ENCODE data around the gene STK17A. TPM values are rescaled to one million over a fixed set of nuclear protein-coding genes. Genes with fewer than 3 reads are reported as not detected.
A peak's percentile ranks its signal among the peaks of the same experiment; 100 is the strongest.

STK17A gene
- total RNA-seq, 5 donors from 2014 or later (not counting 1 experiment from before 2014, with no cell fraction given): 101 to 120 (median 117) TPM

GRCh38 chr7:43612128-43612527 lies 29.2 kb downstream of the STK17A start:
- Mint-ChIP-seq H3K36me3 (peaks cover 54% of the 10 kb centered on the region), H3K4me1 (peaks cover 44 to 79% (median 58%) of the 10 kb centered on the region in 3 donors), H3K4me3 (peak overlapping the region in 1 of 3 donors; percentile 22), H3K27ac (peak overlapping the region; percentile 81 to 87), H3K9me3 (no peaks in the 10 kb centered on the region), H3K27me3 (no peaks in the 10 kb centered on the region)
- Histone ChIP-seq H3K36me3 (ENCODE audit: control insufficient read depth in 2 of 2, extremely low read depth in 1 of 2, insufficient read depth in 1 of 2, low read length in 1 of 2) (peaks cover 3 to 80% of the 10 kb centered on the region in 2 donors), H3K27ac (ENCODE audit: low read length) (peak overlapping the region; percentile 48), H3K4me3 (ENCODE audit: control insufficient read depth in 1 of 2, extremely low read depth in 1 of 2, low read length in 1 of 2) (no peak overlapping the region), H3K9me3 (no peaks in the 10 kb centered on the region), H3K4me1 (ENCODE audit: control insufficient read depth in 1 of 2, extremely low read depth in 1 of 2, insufficient read depth in 2 of 2, low read length in 2 of 2) (peaks cover 26 to 65% of the 10 kb centered on the region in 2 experiments), H3K27me3 (replicated peaks in 1 of 2; ENCODE audit: control insufficient read depth in 2 of 2, extremely low read depth in 1 of 2, insufficient read depth in 2 of 2, low read length in 1 of 2) (no peaks in the 10 kb centered on the region)
- CTCF ChIA-PET: interaction anchor here in 1 of 2 donors (1.4 kb wide), 2 partner anchors 29 to 88 kb away, joined by 4 to 9 read pairs; partner anchors contain the start of gene STK17A
- WGBS (ENCODE audit: insufficient coverage): 83% methylated on average over 1 of the region's 5 CpGs
- DNase-seq (no peak), ATAC-seq (replicated peaks in 1 of 4) (no peak)
- POLR2A ChIA-PET: interaction anchor here (0.7 to 1.1 kb wide), 2 partner anchors 9 to 10 kb away, joined by 4 to 5 read pairs; no protein-coding TSS in a partner anchor

DNA sequence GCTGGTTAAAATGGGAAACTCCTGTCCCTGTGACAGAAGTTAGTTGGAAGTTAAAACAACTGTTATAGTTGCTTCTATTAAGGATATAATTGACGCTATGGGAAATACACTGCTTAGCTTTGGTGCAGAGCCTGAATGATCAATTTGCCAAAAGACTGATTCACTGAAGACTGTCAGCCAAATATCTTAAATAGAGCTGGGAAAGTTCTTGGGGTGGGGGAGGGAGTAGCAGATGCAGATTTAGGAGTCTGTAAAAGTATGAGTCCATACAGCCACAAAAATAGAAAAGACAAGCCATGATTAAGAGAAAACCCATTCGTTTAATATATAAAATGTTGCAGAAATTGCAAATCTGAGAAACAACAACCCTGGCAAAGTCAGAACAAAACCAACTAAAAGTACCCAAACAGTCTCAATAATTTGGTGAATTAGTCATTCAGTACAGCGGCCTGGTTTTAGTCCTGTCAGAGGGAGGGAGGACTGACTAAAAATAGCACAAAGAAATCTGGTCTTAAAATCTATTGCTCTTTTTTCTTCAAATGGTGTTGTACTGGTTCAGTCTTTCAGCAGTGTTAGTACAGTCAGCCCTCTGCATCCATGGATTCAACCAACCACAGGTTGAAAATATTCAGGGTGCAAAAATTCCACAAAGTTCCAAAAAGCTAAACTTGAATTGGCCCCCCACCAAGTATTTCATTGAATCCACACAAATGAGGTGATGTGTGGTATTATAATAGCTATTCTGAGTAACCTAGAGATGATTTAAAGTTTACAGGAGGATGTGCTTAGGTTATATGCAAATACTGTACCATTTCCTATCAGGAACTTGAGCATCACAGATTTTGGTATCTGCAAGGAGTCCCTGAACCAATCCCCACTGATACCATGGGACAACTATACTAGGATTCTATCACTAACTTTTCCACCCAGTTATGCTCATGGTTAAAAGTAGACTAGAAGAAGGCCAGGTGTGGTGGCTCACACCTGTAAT lies 30.0 kb downstream of the STK17A start:
- Mint-ChIP-seq H3K4me3 (peak overlapping the region in 2 of 3 donors; percentile 15 to 34), H3K4me1 (peaks cover 44 to 74% (median 55%) of the 10 kb centered on the region in 3 donors), H3K9me3 (no peaks in the 10 kb centered on the region), H3K27me3 (no peaks in the 10 kb centered on the region), H3K36me3 (peaks cover 54% of the 10 kb centered on the region), H3K27ac (peak overlapping the region; percentile 80 to 87)
- peak; percentile 20 to 33 (median 30) for ATAC-seq (replicated peaks in 1 of 4)
- Histone ChIP-seq H3K4me1 (ENCODE audit: control insufficient read depth in 1 of 2, extremely low read depth in 1 of 2, insufficient read depth in 2 of 2, low read length in 2 of 2) (peaks cover 33 to 66% of the 10 kb centered on the region in 2 experiments), H3K36me3 (ENCODE audit: control insufficient read depth in 2 of 2, extremely low read depth in 1 of 2, insufficient read depth in 1 of 2, low read length in 1 of 2) (peaks cover 4 to 83% of the 10 kb centered on the region in 2 donors), H3K27me3 (replicated peaks in 1 of 2; ENCODE audit: control insufficient read depth in 2 of 2, extremely low read depth in 1 of 2, insufficient read depth in 2 of 2, low read length in 1 of 2) (no peaks in the 10 kb centered on the region), H3K9me3 (no peaks in the 10 kb centered on the region), H3K4me3 (ENCODE audit: control insufficient read depth in 1 of 2, extremely low read depth in 1 of 2, low read length in 1 of 2) (no peak overlapping the region), H3K27ac (ENCODE audit: low read length) (peak overlapping the region; percentile 48)
- DNase-seq: no peak
- WGBS (ENCODE audit: insufficient coverage): no CpG with 5 or more reads among the region's 3 CpGs
- POLR2A ChIA-PET: interaction anchor here (0.6 to 0.8 kb wide), 5 partner anchors 9 to 30 kb away, joined by 3 to 5 read pairs (median 3); partner anchors contain the start of gene STK17A (in 1 of the 2)
- CTCF ChIA-PET: interaction anchor here in 1 of 2 donors (0.5 to 3.0 kb wide), 7 partner anchors 8 to 87 kb away, joined by 3 to 30 read pairs (median 4); partner anchors contain the start of gene STK17A

GRCh38 chr7:43615558-43616145 lies 32.7 kb downstream of the STK17A start:
- CTCF ChIA-PET: interaction anchor here (0.8 to 3.0 kb wide), 5 partner anchors 21 to 84 kb away, joined by 3 to 30 read pairs (median 9); partner anchors contain the start of gene STK17A (in 2 of the 2)
- Histone ChIP-seq H3K27ac (ENCODE audit: low read length) (peak overlapping the region; percentile 56), H3K4me3 (ENCODE audit: control insufficient read depth in 1 of 2, extremely low read depth in 1 of 2, low read length in 1 of 2) (no peak overlapping the region), H3K36me3 (ENCODE audit: control insufficient read depth in 2 of 2, extremely low read depth in 1 of 2, insufficient read depth in 1 of 2, low read length in 1 of 2) (peaks cover 8 to 81% of the 10 kb centered on the region in 2 donors), H3K27me3 (replicated peaks in 1 of 2; ENCODE audit: control insufficient read depth in 2 of 2, extremely low read depth in 1 of 2, insufficient read depth in 2 of 2, low read length in 1 of 2) (no peaks in the 10 kb centered on the region), H3K4me1 (ENCODE audit: control insufficient read depth in 1 of 2, extremely low read depth in 1 of 2, insufficient read depth in 2 of 2, low read length in 2 of 2) (peaks cover 56 to 71% of the 10 kb centered on the region in 2 experiments), H3K9me3 (no peaks in the 10 kb centered on the region)
- no peak for DNase-seq
- WGBS (ENCODE audit: insufficient coverage): 26% methylated on average over 5 of the region's 7 CpGs
- Mint-ChIP-seq H3K9me3 (no peaks in the 10 kb centered on the region), H3K27ac (peak overlapping the region in 1 of 2 donors; percentile 91), H3K27me3 (no peaks in the 10 kb centered on the region), H3K4me3 (peak overlapping the region in 2 of 3 donors; percentile 8 to 41), H3K4me1 (peaks cover 23 to 54% (median 34%) of the 10 kb centered on the region in 3 donors), H3K36me3 (peaks cover 37% of the 10 kb centered on the region)
- POLR2A ChIA-PET: interaction anchor here (0.6 to 1.4 kb wide), 4 partner anchors 13 to 28 kb away, joined by 4 to 10 read pairs (median 7); no protein-coding TSS in a partner anchor
- no peak for ATAC-seq (replicated peaks in 1 of 4)

DNA sequence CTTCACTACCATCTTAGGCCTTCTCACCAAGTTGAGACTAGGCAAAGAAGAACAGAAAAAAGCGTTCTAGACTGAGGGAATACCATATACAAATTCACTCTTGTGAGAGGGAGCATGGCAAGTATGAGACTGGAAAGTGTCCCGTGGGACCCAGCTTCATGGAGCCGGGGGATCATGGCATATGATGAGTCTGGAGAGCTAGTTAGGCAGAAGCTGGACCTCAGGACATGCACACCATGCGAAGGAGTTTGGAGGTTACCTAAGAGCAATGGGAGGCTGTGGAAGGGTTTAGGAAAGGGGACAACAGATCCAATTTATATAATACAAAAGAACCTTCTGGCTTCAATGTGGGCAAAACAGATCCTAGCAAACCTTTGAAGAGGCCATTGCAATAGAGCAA lies 34.1 kb downstream of the STK17A start:
- Mint-ChIP-seq H3K4me1 (peaks cover 16 to 54% (median 34%) of the 10 kb centered on the region in 3 donors), H3K27ac (no peak overlapping the region), H3K4me3 (no peak overlapping the region), H3K9me3 (no peaks in the 10 kb centered on the region), H3K36me3 (peaks cover 37% of the 10 kb centered on the region), H3K27me3 (no peaks in the 10 kb centered on the region)
- DNase-seq: no peak
- no peak for ATAC-seq (replicated peaks in 1 of 4)
- no CpG with 5 or more reads among the region's 4 CpGs for WGBS (ENCODE audit: insufficient coverage)
- no peak overlapping the region for H3K4me3 ChIP-seq (ENCODE audit: control insufficient read depth in 1 of 2, extremely low read depth in 1 of 2, low read length in 1 of 2)
- ChIA-PET CTCF (interaction anchor here (0.6 to 6.8 kb wide), 3 partner anchors 13 to 676 kb away, joined by 3 to 63 read pairs (median 3); partner anchors contain the start of gene STK17A (in 1 of the 2)), POLR2A (interaction anchor here in 1 of 2 donors (1.1 kb wide), 1 partner anchor 34 kb away, joined by 4 read pairs; the partner anchor contains the start of gene STK17A)
- H3K27ac ChIP-seq (ENCODE audit: low read length): peak overlapping the region; percentile 20
- peaks cover 8 to 83% of the 10 kb centered on the region in 2 donors for H3K36me3 ChIP-seq (ENCODE audit: control insufficient read depth in 2 of 2, extremely low read depth in 1 of 2, insufficient read depth in 1 of 2, low read length in 1 of 2)
- H3K27me3 ChIP-seq (replicated peaks in 1 of 2; ENCODE audit: control insufficient read depth in 2 of 2, extremely low read depth in 1 of 2, insufficient read depth in 2 of 2, low read length in 1 of 2): no peaks in the 10 kb centered on the region
- H3K4me1 ChIP-seq (ENCODE audit: control insufficient read depth in 1 of 2, extremely low read depth in 1 of 2, insufficient read depth in 2 of 2, low read length in 2 of 2): peaks cover 58 to 74% of the 10 kb centered on the region in 2 experiments
- H3K9me3 ChIP-seq: no peaks in the 10 kb centered on the region

GRCh38 chr7:43618073-43618472 lies 35.2 kb downstream of the STK17A start:
- 80% methylated on average over 3 of the region's 4 CpGs for WGBS (ENCODE audit: insufficient coverage)
- ChIA-PET CTCF (interaction anchor here (0.6 to 6.8 kb wide), 5 partner anchors 35 to 694 kb away, joined by 3 to 63 read pairs (median 3); partner anchors contain the start of gene STK17A (in 1 of the 2)), POLR2A (interaction anchor here in 1 of 2 donors (0.6 to 1.4 kb wide), 2 partner anchors 25 to 35 kb away, joined by 5 to 8 read pairs; partner anchors contain the start of gene STK17A)
- DNase-seq (no peak), ATAC-seq (replicated peaks in 1 of 4) (no peak)
- no peaks in the 10 kb centered on the region for H3K27me3 Mint-ChIP-seq
- H3K4me1 Mint-ChIP-seq: peaks cover 5 to 54% (median 34%) of the 10 kb centered on the region in 3 donors
- no peaks in the 10 kb centered on the region for H3K9me3 ChIP-seq
- peak overlapping the region; percentile 20 for H3K27ac ChIP-seq (ENCODE audit: low read length)
- no peak overlapping the region for H3K4me3 ChIP-seq (ENCODE audit: control insufficient read depth in 1 of 2, extremely low read depth in 1 of 2, low read length in 1 of 2)
- H3K27me3 ChIP-seq (replicated peaks in 1 of 2; ENCODE audit: control insufficient read depth in 2 of 2, extremely low read depth in 1 of 2, insufficient read depth in 2 of 2, low read length in 1 of 2): no peaks in the 10 kb centered on the region
- peaks cover 8 to 78% of the 10 kb centered on the region in 2 donors for H3K36me3 ChIP-seq (ENCODE audit: control insufficient read depth in 2 of 2, extremely low read depth in 1 of 2, insufficient read depth in 1 of 2, low read length in 1 of 2)
- H3K36me3 Mint-ChIP-seq: peaks cover 34% of the 10 kb centered on the region
- peaks cover 61 to 71% of the 10 kb centered on the region in 2 experiments for H3K4me1 ChIP-seq (ENCODE audit: control insufficient read depth in 1 of 2, extremely low read depth in 1 of 2, insufficient read depth in 2 of 2, low read length in 2 of 2)
- H3K9me3 Mint-ChIP-seq: no peaks in the 10 kb centered on the region
- no peak overlapping the region for H3K4me3 Mint-ChIP-seq
- no peak overlapping the region for H3K27ac Mint-ChIP-seq

All from T-cell (primary cell).